A549 (cell line): ENCODE measurements around the gene GOLPH3. TPM values are rescaled to one million over a fixed set of nuclear protein-coding genes. Genes with fewer than 3 reads are reported as not detected.

Source experiments
- ATAC-seq, 2 experiments: fragments of 200-7000 bp in 1 of 2; fragments of >200 bp in 1 of 2; cut with Nextera tagmentation in 1 of 2; cut with Tn5 transposase in 1 of 2; 3 replicates each; pipeline versions ENCODE4 v1.8.0 to v1.9.1; 2018 to 2020; ENCODE audit warnings: mild to moderate bottlenecking in 1 of 2, moderate library complexity in 1 of 2
- CTCF ChIA-PET: fragments of 300-600 bp; sonication (Branson Sonifier 250); formaldehyde crosslinking; extraction: SDS; loops from one replicate; lab custom pipeline; 2021; ENCODE audit warnings: antibody characterized with exemption, inconsistent platforms; lab: Yijun Ruan, JAX
- POLR2A ChIA-PET: fragments of 350-600 bp; formaldehyde crosslinking; extraction: SDS; loops from one replicate; lab custom pipeline; 2021; ENCODE audit warnings: antibody characterized with exemption, inconsistent platforms; lab: Yijun Ruan, JAX
- DNase-seq, 2 experiments: peaks; one replicate each; pipeline versions ENCODE4 v3.0.0 to v3.0.0-alpha.2; 2011 to 2016; ENCODE audit warnings: low read depth in 1 of 2, low spot score in 1 of 2
- FAIRE-seq: peaks from 2 replicates; lab custom pipeline; 2011; peaks lifted over from hg19 to GRCh38; lab: Jason Lieb, UNC
- H3K27ac ChIP-seq, 2 experiments: fragments of >200 bp; sonication (Bioruptor Twin); formaldehyde crosslinking; 3 replicates each; pipeline ENCODE4 v1.5.1; 2016 to 2017
- H3K4me1 ChIP-seq: fragments of >200 bp; sonication (Bioruptor Twin); formaldehyde crosslinking; 3 replicates; pipeline ENCODE4 v1.6.1; 2016
- H3K4me2 ChIP-seq: fragments of >200 bp; sonication (Bioruptor Twin); formaldehyde crosslinking; 3 replicates; pipeline ENCODE4 v1.6.1; 2016
- H3K4me3 ChIP-seq: fragments of >200 bp; sonication (Bioruptor Twin); formaldehyde crosslinking; 3 replicates; pipeline ENCODE4 v1.5.1; 2016
- H3K9me3 ChIP-seq: fragments of >200 bp; sonication (Bioruptor Twin); formaldehyde crosslinking; 3 replicates; pipeline ENCODE4 v1.6.1; 2016
- CBX8 ChIP-seq: fragments of 200-600 bp; sonication (generic); IDR thresholded peaks from 2 replicates; pipeline ENCODE4 v1.6.1; 2016
- CEBPB ChIP-seq, 2 experiments: fragments of >200 bp in 1 of 2; sonication (Bioruptor Twin) in 1 of 2; formaldehyde crosslinking in 1 of 2; IDR thresholded peaks; 2 replicates each; pipeline ENCODE4 v1.6.1; 2012 to 2016
- CHD2 ChIP-seq: fragments of 150-350 bp; IDR thresholded peaks from 2 replicates; pipeline ENCODE4 v1.6.1; 2014; ENCODE audit warnings: low read length; ENCODE audit not compliant: partially characterized antibody
- CHD4 ChIP-seq: fragments of 200-600 bp; sonication (generic); IDR thresholded peaks from 2 replicates; pipeline ENCODE4 v1.6.1; 2016; ENCODE audit warnings: antibody characterized with exemption, mild to moderate bottlenecking, borderline replicate concordance
- E2F6 ChIP-seq: IDR thresholded peaks from 2 replicates; pipeline ENCODE4 v1.6.1; 2012; ENCODE audit warnings: low read depth, borderline replicate concordance
- ELK1 ChIP-seq: fragments of 150-350 bp; IDR thresholded peaks from 2 replicates; pipeline ENCODE4 v1.6.1; 2014; ENCODE audit warnings: low read depth, mild to moderate bottlenecking, low read length
- GATA3 ChIP-seq: IDR thresholded peaks from 2 replicates; pipeline ENCODE4 v1.6.1; 2012; ENCODE audit warnings: borderline replicate concordance
- HDAC2 ChIP-seq: fragments of 200-600 bp; sonication (generic); IDR thresholded peaks from 2 replicates; pipeline ENCODE4 v1.6.1; 2016
- HES2 ChIP-seq: fragments of >200 bp; sonication (Bioruptor Twin); formaldehyde crosslinking; IDR thresholded peaks from 2 replicates; pipeline ENCODE4 v1.6.1; 2016
- HMGXB4 ChIP-seq: fragments of 250-450 bp; sonication (Bioruptor Pico); IDR thresholded peaks from 2 replicates; pipeline ENCODE4 v1.5.0; 2021; ENCODE audit warnings: mild to moderate bottlenecking, moderate library complexity, borderline replicate concordance
- HOXA7 ChIP-seq: fragments of 250-450 bp; sonication (Bioruptor Pico); IDR thresholded peaks from 2 replicates; pipeline ENCODE4 v1.5.0; 2020; ENCODE audit warnings: mild to moderate bottlenecking, moderate library complexity
- HOXB13 ChIP-seq: fragments of 250-450 bp; sonication (Bioruptor Pico); IDR thresholded peaks from 2 replicates; pipeline ENCODE4 v1.5.0; 2020; ENCODE audit warnings: low read depth, mild to moderate bottlenecking, moderate library complexity
- JUN ChIP-seq, 2 experiments: fragments of >200 bp; sonication (Bioruptor Twin); formaldehyde crosslinking; IDR thresholded peaks; 2 replicates in 1 of 2; 3 replicates in 1 of 2; pipeline ENCODE4 v1.6.1; 2016 to 2017
- JUNB ChIP-seq: fragments of >200 bp; sonication (Bioruptor Twin); formaldehyde crosslinking; IDR thresholded peaks from 2 replicates; pipeline ENCODE4 v1.6.1; 2016
- NFE2L2 ChIP-seq: fragments of 150-350 bp; conservative IDR thresholded peaks from 2 replicates; pipeline ENCODE4 v1.6.1; 2014; ENCODE audit warnings: low read length
- NR3C1 ChIP-seq: fragments of >200 bp; sonication (Bioruptor Twin); formaldehyde crosslinking; IDR thresholded peaks from 3 replicates; pipeline ENCODE4 v1.6.1; 2017
- POLR2A ChIP-seq: IDR thresholded peaks from 2 replicates; pipeline ENCODE4 v1.6.1; 2012; ENCODE audit warnings: mild to moderate bottlenecking, low read length
- RAD21 ChIP-seq, 2 experiments: fragments of >200 bp in 1 of 2; sonication (Bioruptor Twin) in 1 of 2; formaldehyde crosslinking in 1 of 2; IDR thresholded peaks in 1 of 2; conservative IDR thresholded peaks in 1 of 2; 2 replicates in 1 of 2; 3 replicates in 1 of 2; pipeline ENCODE4 v1.6.1; 2012 to 2018; ENCODE audit warnings: inconsistent platforms in 1 of 2
- RARB ChIP-seq: fragments of 250-450 bp; sonication (Bioruptor Pico); IDR thresholded peaks from 2 replicates; pipeline ENCODE4 v1.8.0; 2021; ENCODE audit warnings: mild to moderate bottlenecking, moderate library complexity
- RFX5 ChIP-seq: fragments of 450-650 bp; IDR thresholded peaks from 2 replicates; pipeline ENCODE4 v1.7.1; 2014; ENCODE audit warnings: antibody characterized with exemption, mild to moderate bottlenecking, moderate library complexity
- TFCP2L1 ChIP-seq: fragments of 250-450 bp; sonication (Bioruptor Pico); IDR thresholded peaks from 2 replicates; pipeline ENCODE4 v1.5.0; 2021; ENCODE audit warnings: mild to moderate bottlenecking
- TP53 ChIP-seq: fragments of 250-450 bp; sonication (Bioruptor Pico); IDR thresholded peaks from 2 replicates; pipeline ENCODE4 v1.5.0; 2021; ENCODE audit warnings: mild to moderate bottlenecking, moderate library complexity
- USF2 ChIP-seq: fragments of 450-650 bp; IDR thresholded peaks from 2 replicates; pipeline ENCODE4 v1.6.1; 2014; ENCODE audit warnings: antibody characterized with exemption
- ZC3H11A ChIP-seq: fragments of 450-650 bp; IDR thresholded peaks from 2 replicates; pipeline ENCODE4 v1.6.1; 2014; ENCODE audit warnings: antibody characterized with exemption, mild to moderate bottlenecking
- WGBS: methylation state at CpG from one replicate; pipeline ENCODE4 v1.1.6; 2017; ENCODE audit errors: missing lambda C conversion rate; 5-methylcytosine and 5-hydroxymethylcytosine counted together
- polyA plus RNA-seq, 4 experiments: library from polyadenylated mRNA; depleted of rRNA in 3 of 4; stranded (reverse); fragments of >200 nt; fragmentation: RNase III in 1 of 4; extraction: RNeasy Plus Mini Kit Qiagen cat#74134 plus additional on column Dnase treatment in 1 of 4; gene quantifications; 2 replicates in 3 of 4; 3 replicates in 1 of 4; pipeline ENCODE4 v1.2.3, GENCODE V29; 2011 to 2017

Gene GOLPH3
- polyA plus RNA-seq, 2 of the 4 experiments (the other 2 are of a cell fraction): 57.8 to 78.7 TPM

GRCh38 chr5:32110111-32110696 lies 63.9 kb downstream of the GOLPH3 start:
- no peaks in the 10 kb centered on the region for H3K4me1 ChIP-seq
- no peak for TF ChIP-seq TFCP2L1 (CRISPR knock-in tag)
- no peak for TF ChIP-seq HOXB13
- TF ChIP-seq HMGXB4 (CRISPR knock-in tag): no peak
- no peak for TF ChIP-seq HES2
- TF ChIP-seq E2F6: no peak
- TF ChIP-seq CHD4: no peak
- TF ChIP-seq CBX8: no peak
- no peak for TF ChIP-seq CHD2
- TF ChIP-seq RARB (CRISPR knock-in tag): no peak
- TF ChIP-seq CEBPB (IDR thresholded peaks at IDR 0.05): no peak
- no peak for TF ChIP-seq HOXA7 (CRISPR knock-in tag)
- no peak for TF ChIP-seq NR3C1
- no peak for TF ChIP-seq RFX5
- TF ChIP-seq, all 56 proteins: peak for 0
- ATAC-seq (no peak), FAIRE-seq (no peak), DNase-seq (no peak)
- Histone ChIP-seq H3K4me2 (no peak overlapping the region), H3K9me3 (no peaks in the 10 kb centered on the region), H3K4me3 (no peak overlapping the region), H3K27ac (no peak overlapping the region)
- 92% methylated on average over 5 of the region's 5 CpGs for WGBS
- ChIA-PET POLR2A (no interaction called here), CTCF (interaction anchor here (0.8 to 2.7 kb wide), 3 partner anchors 122 to 471 kb away, joined by 3 to 12 read pairs (median 4); partner anchors contain the start of gene PDZD2)

- ChIA-PET POLR2A (no interaction called here), CTCF (interaction anchor here (1.0 to 2.7 kb wide), 5 partner anchors 24 to 283 kb away, joined by 3 to 12 read pairs (median 3); no protein-coding TSS in a partner anchor)
- WGBS: 91% methylated on average over 10 of the region's 10 CpGs
- DNase-seq: no peak
- no peak for TF ChIP-seq HOXB13
- TF ChIP-seq ELK1: no peak
- no peak for TF ChIP-seq ZC3H11A
- no peak for TF ChIP-seq GATA3
- TF ChIP-seq HDAC2: no peak
- no peak for TF ChIP-seq NFE2L2
- no peak for TF ChIP-seq HES2
- TF ChIP-seq JUNB: no peak
- no peak for TF ChIP-seq CHD4
- TF ChIP-seq JUN (IDR thresholded peaks at IDR 0.05): no peak
- no peak for TF ChIP-seq HOXA7 (CRISPR knock-in tag)
- TF ChIP-seq POLR2A: no peak
- TF ChIP-seq RAD21 (conservative IDR thresholded peaks at IDR 0.05 in 1 of 2, IDR thresholded peaks at IDR 0.05 in 1 of 2): no peak
- TF ChIP-seq USF2: no peak
- TF ChIP-seq CEBPB (IDR thresholded peaks at IDR 0.05): no peak
- TF ChIP-seq TP53 (CRISPR knock-in tag): no peak
- TF ChIP-seq, all 56 proteins: peak for 0
- ATAC-seq (no peak), FAIRE-seq (no peak)
- Histone ChIP-seq H3K4me2 (no peak overlapping the region), H3K27ac (no peak overlapping the region), H3K4me3 (no peak overlapping the region), H3K4me1 (no peaks in the 10 kb centered on the region), H3K9me3 (no peaks in the 10 kb centered on the region)
These were observed 64.9 kb downstream of the GOLPH3 start for GRCh38 chr5:32109236-32109635.
